ENCODE results near the gene CCNH. TPM values are rescaled to one million over a fixed set of nuclear protein-coding genes. Genes with fewer than 3 reads are reported as not detected.

CCNH gene
- total and polyA plus RNA-seq, 2 of the 4 experiments (the other 2 are of a cell fraction): 37.4 to 100 TPM

DNA sequence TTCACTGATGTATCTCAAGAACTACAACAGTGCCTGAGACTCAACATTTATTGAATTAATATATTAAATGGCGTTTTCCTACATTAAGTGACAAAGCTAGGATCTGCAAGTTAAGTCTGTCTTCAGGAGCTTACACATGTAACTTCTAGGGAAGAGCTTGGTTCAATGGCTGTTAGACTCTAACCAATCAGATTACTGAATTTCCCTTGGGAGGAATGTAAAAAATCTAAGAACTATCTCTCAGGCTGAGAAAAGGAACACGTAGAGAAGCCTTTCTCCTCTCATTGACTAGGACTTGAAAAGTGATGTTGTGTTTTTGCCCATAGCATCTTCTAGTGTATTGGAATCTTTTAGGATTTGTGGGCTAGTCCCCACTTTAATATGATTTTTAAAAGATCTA lies 53.6 kb downstream of the CCNH start:
- no peak overlapping the region for H4K8ac ChIP-seq (ENCODE audit: low read depth in 2 of 2, low read length in 2 of 2)
- no peak overlapping the region for H3K18ac ChIP-seq (ENCODE audit: low read depth, low read length)
- in situ Hi-C loops (cut with MboI; ENCODE audit: low sequenced_read_pairs) (no loop called here), dilution Hi-C loops (cut with HindIII; ENCODE audit: low sequenced_read_pairs, unreplicated experiment) (no loop called here), intact Hi-C loops (cut with micrococcal nuclease) (no loop called here)
- no peak overlapping the region for H2AFZ ChIP-seq (replicated peaks; ENCODE audit: low read length, poor library complexity)
- no TSS peak for BruUV-seq (replicated peaks)
- H4K5ac ChIP-seq (ENCODE audit: low read depth, low read length): no peak overlapping the region
- H2BK5ac ChIP-seq (ENCODE audit: low read depth, low read length, poor library complexity, severe bottlenecking): no peak overlapping the region
- peaks cover 1% of the 10 kb centered on the region; the same call in 1 of the 2 replicates for H3K4me1 ChIP-seq (ENCODE audit: control insufficient read depth, insufficient read depth, low read length)
- ATAC-seq (ENCODE audit: low read depth) (no peak), DNase-seq (no peak)
- peaks cover 7% of the 10 kb centered on the region; the same call in 1 of the 2 replicates for H3K36me3 ChIP-seq (ENCODE audit: control insufficient read depth, insufficient read depth, low read length)
- H3K4ac ChIP-seq (ENCODE audit: low read depth, low read length): no peak overlapping the region
- no peak overlapping the region for H3K4me2 ChIP-seq (ENCODE audit: low read depth, low read length)
- no CpG with 5 or more reads among the region's 2 CpGs for WGBS, 2 experiments (ENCODE audit: extremely low coverage in 2 of 2, insufficient read length in 1 of 2)
- no peaks in the 10 kb centered on the region for H3K27me3 ChIP-seq (ENCODE audit: control insufficient read depth, insufficient read depth, low read length)
- H3K9ac ChIP-seq (ENCODE audit: low read depth, low read length): no peak overlapping the region
- no peak overlapping the region for H2AK9ac ChIP-seq (replicated peaks; ENCODE audit: low read depth, low read length, poor library complexity)
- no peak overlapping the region for H2BK120ac ChIP-seq (ENCODE audit: low read depth, low read length)
- 0 out of 2 replicates have a peak, but pooled peaks cover 3% of the 10 kb centered on the region for H3K9me1 ChIP-seq (ENCODE audit: insufficient read depth, low read length)
- TF ChIP-seq POLR2A (IDR thresholded peaks at IDR 0.05; ENCODE audit: low read depth, low read length): no peak
- no peak for TF ChIP-seq ELK1 (IDR thresholded peaks at IDR 0.05; ENCODE audit: borderline replicate concordance, low read depth, low read length)
- no peak for TF ChIP-seq MXI1 (IDR thresholded peaks at IDR 0.05; ENCODE audit: borderline replicate concordance, low read depth, low read length)
- TF ChIP-seq NFE2L2 (IDR thresholded peaks at IDR 0.05; ENCODE audit: low read depth, low read length): no peak
- no peak for TF ChIP-seq RAD21 (IDR thresholded peaks at IDR 0.05; ENCODE audit: low read length)
- TF ChIP-seq SMC3 (IDR thresholded peaks at IDR 0.05; ENCODE audit: low read depth, low read length): no peak
- no peak for TF ChIP-seq USF2 (IDR thresholded peaks at IDR 0.05; ENCODE audit: low read depth, low read length)
- TF ChIP-seq FOS (IDR thresholded peaks at IDR 0.05; ENCODE audit: low read depth, low read length): no peak
- TF ChIP-seq RCOR1 (IDR thresholded peaks at IDR 0.05; ENCODE audit: insufficient replicate concordance, low read length): no peak
- TF ChIP-seq MAZ (IDR thresholded peaks at IDR 0.05; ENCODE audit: borderline replicate concordance, low read depth, low read length): no peak
- TF ChIP-seq CHD1 (IDR thresholded peaks at IDR 0.05; ENCODE audit: low read depth, low read length): no peak
- no peak for TF ChIP-seq MAFK (IDR thresholded peaks at IDR 0.05; ENCODE audit: low read depth, low read length)
- no peak for TF ChIP-seq CEBPB (IDR thresholded peaks at IDR 0.05; ENCODE audit: low read depth, low read length)
- TF ChIP-seq BHLHE40 (IDR thresholded peaks at IDR 0.05; ENCODE audit: low read depth, low read length): no peak
- no peak overlapping the region for H4K91ac ChIP-seq (ENCODE audit: insufficient read depth, low read depth, low read length)
- H2AK5ac ChIP-seq (ENCODE audit: low read depth, low read length): no peak overlapping the region
- POLR2A ChIA-PET (ENCODE audit: unreplicated experiment): no interaction called here
- no peak overlapping the region for H3K23ac ChIP-seq (ENCODE audit: low read depth, low read length)
- peaks cover 28 to 38% of the 10 kb centered on the region in 2 experiments for H3K79me1 ChIP-seq (ENCODE audit: low read depth in 1 of 2, low read length in 2 of 2)
- H3K56ac ChIP-seq (ENCODE audit: extremely low read depth, insufficient read depth, low read length): no peak overlapping the region
- no peaks in the 10 kb centered on the region for H4K20me1 ChIP-seq (ENCODE audit: insufficient read depth, low read length)
- H3K27ac ChIP-seq (ENCODE audit: insufficient read depth, low read length): no peak overlapping the region
- H3K9me3 ChIP-seq (ENCODE audit: control insufficient read depth, insufficient read depth, low read length): peaks cover 4% of the 10 kb centered on the region; the same call in 1 of the 2 replicates
- no peak overlapping the region for H2BK15ac ChIP-seq (ENCODE audit: low read depth, low read length)
- no peak overlapping the region for H3K14ac ChIP-seq (replicated peaks; ENCODE audit: low read depth, low read length)
- H3K4me3 ChIP-seq (ENCODE audit: insufficient read depth, low read depth, low read length): no peak overlapping the region
- CTCF ChIA-PET: no interaction called here
- H2BK20ac ChIP-seq (ENCODE audit: low read depth, low read length): no peak overlapping the region

Data from IMR-90 (cell line).